Sigmoid colon (tissue), 4 donors: ENCODE results near the gene KDM5C.

ENCODE experiments used
- CTCF ChIP-seq, 4 experiments: fragments of 450-650 bp in 3 of 4; fragments of 200-600 bp in 1 of 4; IDR thresholded peaks; one replicate each; pipeline ENCODE4 v1.5.1; 2016 to 2019; ENCODE audit warnings: antibody characterized with exemption in 4 of 4, mild to moderate bottlenecking in 3 of 4, moderate library complexity in 2 of 4
- EP300 ChIP-seq, 4 donors: sonication (generic); formaldehyde crosslinking; IDR thresholded peaks; one replicate each; pipeline ENCODE4 v1.6.1; 2017; ENCODE audit warnings: antibody characterized with exemption in 4 of 4
- POLR2A ChIP-seq, 2 donors: fragments of 450-650 bp; IDR thresholded peaks; one replicate each; pipeline ENCODE4 v1.6.1; 2016; ENCODE audit warnings: antibody characterized with exemption in 2 of 2, mild to moderate bottlenecking in 2 of 2, moderate library complexity in 2 of 2
- POLR2AphosphoS5 ChIP-seq, 4 donors: sonication (generic); formaldehyde crosslinking; IDR thresholded peaks; one replicate each; pipeline ENCODE4 v1.6.1; 2017; ENCODE audit warnings: antibody characterized with exemption in 4 of 4

DNA sequence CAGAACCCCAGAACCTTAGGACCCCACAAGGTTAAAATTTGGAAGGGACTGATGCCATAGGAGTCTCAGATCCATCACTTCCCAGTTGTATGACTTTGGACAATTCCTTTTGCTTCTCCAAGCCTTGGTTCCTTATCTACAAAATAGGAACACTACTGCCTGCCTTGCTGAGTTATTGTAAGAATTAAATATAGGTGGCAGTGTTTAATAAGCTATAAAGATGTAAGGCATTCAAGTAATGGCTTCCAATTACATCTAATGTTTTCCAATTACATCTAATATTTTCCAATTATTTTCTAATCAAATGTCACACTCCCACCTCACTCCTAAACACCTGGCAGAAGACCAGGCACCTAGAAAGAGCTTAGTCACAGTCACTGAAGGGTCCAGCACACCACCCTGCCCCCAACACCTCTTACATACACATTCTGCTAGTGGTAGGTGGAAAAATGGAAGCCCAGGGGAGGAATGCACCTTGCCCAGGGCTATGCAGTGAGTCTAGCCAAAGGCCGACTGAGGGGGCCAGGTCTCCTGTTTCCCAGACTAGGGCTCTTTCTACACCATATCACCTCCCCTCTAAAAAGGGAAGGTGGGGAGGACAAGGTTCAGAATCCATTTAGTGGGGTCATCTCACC, 24.5 kb upstream of the KDM5C start:
- TF ChIP-seq POLR2A (IDR thresholded peaks at IDR 0.05), result no peak
- TF ChIP-seq CTCF (IDR thresholded peaks at IDR 0.05), result no peak
- TF ChIP-seq EP300 (IDR thresholded peaks at IDR 0.05), result no peak
- TF ChIP-seq POLR2AphosphoS5 (IDR thresholded peaks at IDR 0.05), result no peak
